Tibial artery (tissue), 4 donors: ENCODE measurements around the gene SLC25A26.
"Not testable (repeated sequence)": the region's sequence is repeated elsewhere in the genome, so short reads cannot be mapped to it uniquely, and the experiment has no call there.

Experiments
- DNase-seq, 2 donors: peaks; one replicate each; pipeline ENCODE4 v3.0.0-alpha.2; 2019
- H3K27ac ChIP-seq, 2 donors: fragments of 200-600 bp; sonication (generic) in 1 of 2; 1 replicate in 1 of 2; 2 replicates in 1 of 2; pipeline ENCODE4 v1.5.1; 2018 to 2019; ENCODE audit warnings: mild to moderate bottlenecking in 1 of 2
- H3K27me3 ChIP-seq, 2 donors: fragments of 200-600 bp; sonication (generic) in 1 of 2; one replicate each; pipeline versions ENCODE4 v1.5.1 to v1.6.0; 2016 to 2019
- H3K36me3 ChIP-seq, 3 donors: fragments of 200-600 bp; sonication (generic) in 2 of 3; one replicate each; pipeline ENCODE4 v1.5.1; 2016 to 2019; ENCODE audit warnings: mild to moderate bottlenecking in 2 of 3
- H3K4me1 ChIP-seq, 4 donors: fragments of 200-600 bp; sonication (generic) in 2 of 4; 1 replicate in 3 of 4; 2 replicates in 1 of 4; pipeline ENCODE4 v1.5.1; 2016 to 2019
- H3K4me3 ChIP-seq, 2 donors: fragments of 200-600 bp; sonication (generic) in 1 of 2; 1 replicate in 1 of 2; 2 replicates in 1 of 2; pipeline ENCODE4 v1.5.1; 2018 to 2019; ENCODE audit warnings: mild to moderate bottlenecking in 2 of 2
- H3K9me3 ChIP-seq, 3 donors: fragments of 200-600 bp; sonication (generic) in 1 of 3; one replicate each; pipeline ENCODE4 v1.5.1; 2016 to 2019
- CTCF ChIP-seq, 2 experiments: fragments of 200-600 bp in 1 of 2; fragments of 450-650 bp in 1 of 2; IDR thresholded peaks; one replicate each; pipeline ENCODE4 v1.5.1; 2017 to 2019; ENCODE audit warnings: antibody characterized with exemption in 2 of 2, mild to moderate bottlenecking in 1 of 2, moderate library complexity in 1 of 2
- intact Hi-C: fragments of 100-400 bp; cut with DNase I; formaldehyde crosslinking; loops from one replicate; pipeline ENCODE4 v1.15.0; 2023; ENCODE audit warnings: low total_unique reads

The SLC25A26 gene

DNA sequence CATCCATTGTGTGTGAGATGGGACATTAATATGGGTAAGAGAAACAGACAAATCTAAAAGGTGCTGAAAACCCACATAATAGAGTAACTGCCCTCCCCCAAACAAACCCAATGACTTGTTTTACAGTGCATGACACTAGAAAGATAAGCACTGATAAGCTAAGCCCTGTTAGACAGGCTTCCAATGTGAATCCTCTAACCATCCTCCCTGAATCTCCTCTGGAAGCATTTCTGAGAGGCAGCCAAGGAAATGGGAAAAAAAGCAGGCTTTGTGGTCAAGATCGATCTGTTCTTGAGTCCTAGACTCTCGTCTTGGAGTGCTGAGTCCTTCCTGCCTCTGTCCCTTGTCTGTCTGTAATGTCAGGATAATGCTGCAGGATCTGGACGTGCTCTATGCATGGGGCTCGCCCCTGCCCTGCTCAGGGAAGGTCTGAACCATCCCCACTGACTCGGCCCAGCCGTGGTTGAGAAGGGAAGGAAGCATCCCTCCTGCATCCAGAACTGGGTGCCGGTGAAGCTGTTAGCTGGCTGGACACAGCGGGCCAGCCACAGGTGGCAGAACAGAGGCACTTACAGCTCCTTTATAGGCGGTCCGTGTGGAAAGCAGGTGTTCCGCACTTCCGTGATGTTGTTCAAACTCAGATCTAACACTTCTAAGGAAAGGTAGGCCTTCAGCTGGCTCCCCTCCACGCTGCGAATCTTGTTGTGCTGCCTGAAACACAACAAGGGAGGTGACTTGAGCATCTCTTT is 195.9 kb downstream of the SLC25A26 start:
- no peak for TF ChIP-seq CTCF (IDR thresholded peaks at IDR 0.05)
- Histone ChIP-seq H3K36me3 (peaks cover 16 to 44% (median 24%) of the 10 kb centered on the region in 3 donors), H3K4me3 (no peak overlapping the region), H3K4me1 (peaks cover 0 to 70% (median 39%) of the 10 kb centered on the region in 4 donors), H3K27ac (peak overlapping the region; percentile 29 to 40), H3K9me3 (no peaks in the 10 kb centered on the region), H3K27me3 (no peaks in the 10 kb centered on the region)
- intact Hi-C loops = no loop called here
- no peak for DNase-seq

- H3K4me3 ChIP-seq = peak overlapping the region in 1 of 2 donors; percentile 1
- TF ChIP-seq CTCF (IDR thresholded peaks at IDR 0.05) = peak; percentile 20 to 42
- H3K27ac ChIP-seq = peak overlapping the region; percentile 74 to 77
- H3K27me3 ChIP-seq = no peaks in the 10 kb centered on the region
- H3K4me1 ChIP-seq = peaks cover 0 to 60% (median 33%) of the 10 kb centered on the region in 4 donors
- H3K36me3 ChIP-seq = peaks cover 8 to 26% (median 12%) of the 10 kb centered on the region in 3 donors
- peak; percentile 64 to 86 for DNase-seq
- intact Hi-C loops = no loop called here
- no peaks in the 10 kb centered on the region for H3K9me3 ChIP-seq
Observed at GRCh38 chr3:66418475-66418931, 197.7 kb downstream of the SLC25A26 start.

- Histone ChIP-seq H3K9me3 (no peaks in the 10 kb centered on the region), H3K27ac (peak overlapping the region; percentile 74 to 77), H3K27me3 (no peaks in the 10 kb centered on the region), H3K4me1 (peaks cover 0 to 61% (median 34%) of the 10 kb centered on the region in 4 donors), H3K4me3 (peak overlapping the region in 1 of 2 donors; percentile 1), H3K36me3 (peaks cover 8 to 21% (median 12%) of the 10 kb centered on the region in 3 donors)
- no peak for DNase-seq
- intact Hi-C loops = no loop called here
- TF ChIP-seq CTCF (IDR thresholded peaks at IDR 0.05) = no peak
Observed at GRCh38 chr3:66419036-66419435, 198.2 kb downstream of the SLC25A26 start.

DNA sequence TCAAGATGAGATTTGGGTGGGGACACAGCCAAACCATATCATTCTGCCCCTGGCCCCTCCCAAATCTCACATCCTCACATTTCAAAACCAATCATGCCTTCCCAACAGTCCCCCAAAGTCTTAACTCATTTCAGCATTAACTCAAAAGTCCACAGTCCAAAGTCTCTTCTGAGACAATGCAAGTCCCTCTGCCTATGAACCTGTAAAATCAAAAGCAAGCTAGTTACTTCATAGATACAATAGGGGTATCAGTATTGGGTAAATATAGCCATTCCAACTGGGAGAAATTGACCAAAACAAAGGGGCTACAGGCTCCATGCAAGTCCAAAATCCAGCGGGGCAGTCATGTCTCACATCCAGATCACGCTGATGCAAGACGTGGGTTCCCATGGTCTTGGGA is 200.3 kb downstream of the SLC25A26 start:
- H3K27me3 ChIP-seq, H3K27ac ChIP-seq, intact Hi-C loops, H3K9me3 ChIP-seq, H3K36me3 ChIP-seq, H3K4me3 ChIP-seq, DNase-seq: not testable (repeated sequence)
- H3K4me1 ChIP-seq = peaks cover 0 to 72% (median 51%) of the 10 kb centered on the region in 4 donors

DNA sequence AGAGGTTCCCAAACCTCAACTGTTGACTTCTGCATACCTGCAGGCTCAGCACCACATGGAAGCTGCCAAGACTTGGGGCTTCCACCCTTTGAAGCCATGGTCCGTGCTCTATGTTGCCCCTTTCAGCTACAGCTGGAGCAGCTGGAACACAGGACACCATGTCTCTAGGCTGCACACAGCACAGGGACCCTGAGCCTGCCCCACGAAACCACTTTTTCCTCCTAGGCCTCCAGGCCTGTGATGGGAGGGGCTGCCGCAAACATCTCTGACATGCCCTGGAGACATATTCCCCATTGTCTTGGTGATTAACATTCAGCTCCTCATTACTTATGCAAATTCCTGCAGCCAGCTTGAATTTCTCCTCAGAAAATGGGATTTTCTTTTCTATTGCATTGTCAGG is 201.1 kb downstream of the SLC25A26 start:
- H3K36me3 ChIP-seq, H3K27ac ChIP-seq, H3K4me3 ChIP-seq, H3K9me3 ChIP-seq, DNase-seq, intact Hi-C loops, H3K27me3 ChIP-seq: not testable (repeated sequence)
- H3K4me1 ChIP-seq = peaks cover 0 to 65% (median 45%) of the 10 kb centered on the region in 4 donors

DNA sequence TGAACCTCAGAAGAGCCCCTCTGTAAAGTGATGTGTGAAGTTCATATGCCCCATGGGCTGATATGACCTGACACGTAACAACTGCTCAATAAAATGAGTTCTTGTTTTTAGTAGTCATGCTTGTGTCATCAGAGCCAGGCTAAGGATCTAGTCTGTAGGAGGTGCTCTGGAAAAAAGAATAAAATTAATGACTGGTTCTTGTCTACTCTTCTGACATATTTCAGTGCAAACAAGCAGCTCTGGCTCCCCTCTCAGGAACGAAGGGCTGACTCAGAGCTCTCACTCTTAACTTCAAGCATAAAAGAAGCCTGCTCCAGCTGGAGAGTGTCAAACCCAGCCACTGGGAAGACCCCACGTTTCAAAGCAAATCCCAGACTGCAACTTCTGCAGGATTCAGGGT is 203.0 kb downstream of the SLC25A26 start:
- intact Hi-C loops = no loop called here
- TF ChIP-seq CTCF (IDR thresholded peaks at IDR 0.05) = no peak
- peak overlapping the region in 1 of 2 donors; percentile 3 for H3K27ac ChIP-seq
- no peak for DNase-seq
- H3K4me1 ChIP-seq = peaks cover 0 to 65% (median 48%) of the 10 kb centered on the region in 4 donors
- H3K27me3 ChIP-seq = no peaks in the 10 kb centered on the region
- no peak overlapping the region for H3K4me3 ChIP-seq
- H3K36me3 ChIP-seq = no peaks in the 10 kb centered on the region
- no peaks in the 10 kb centered on the region for H3K9me3 ChIP-seq
